Right kidney (tissue), 1 donor: ENCODE data around the gene ALKBH5.
A peak's percentile ranks its signal among the peaks of the same experiment; 100 is the strongest.
"Not testable (repeated sequence)": the region's sequence is repeated elsewhere in the genome, so short reads cannot be mapped to it uniquely, and the experiment has no call there.

Experiments
- DNase-seq: peaks from one replicate; pipeline ENCODE4 v3.0.0-alpha.2; 2016

Gene ALKBH5

GRCh38 chr17:18185391-18185790, 1.8 kb downstream of the ALKBH5 start:
- no peak for DNase-seq

DNA sequence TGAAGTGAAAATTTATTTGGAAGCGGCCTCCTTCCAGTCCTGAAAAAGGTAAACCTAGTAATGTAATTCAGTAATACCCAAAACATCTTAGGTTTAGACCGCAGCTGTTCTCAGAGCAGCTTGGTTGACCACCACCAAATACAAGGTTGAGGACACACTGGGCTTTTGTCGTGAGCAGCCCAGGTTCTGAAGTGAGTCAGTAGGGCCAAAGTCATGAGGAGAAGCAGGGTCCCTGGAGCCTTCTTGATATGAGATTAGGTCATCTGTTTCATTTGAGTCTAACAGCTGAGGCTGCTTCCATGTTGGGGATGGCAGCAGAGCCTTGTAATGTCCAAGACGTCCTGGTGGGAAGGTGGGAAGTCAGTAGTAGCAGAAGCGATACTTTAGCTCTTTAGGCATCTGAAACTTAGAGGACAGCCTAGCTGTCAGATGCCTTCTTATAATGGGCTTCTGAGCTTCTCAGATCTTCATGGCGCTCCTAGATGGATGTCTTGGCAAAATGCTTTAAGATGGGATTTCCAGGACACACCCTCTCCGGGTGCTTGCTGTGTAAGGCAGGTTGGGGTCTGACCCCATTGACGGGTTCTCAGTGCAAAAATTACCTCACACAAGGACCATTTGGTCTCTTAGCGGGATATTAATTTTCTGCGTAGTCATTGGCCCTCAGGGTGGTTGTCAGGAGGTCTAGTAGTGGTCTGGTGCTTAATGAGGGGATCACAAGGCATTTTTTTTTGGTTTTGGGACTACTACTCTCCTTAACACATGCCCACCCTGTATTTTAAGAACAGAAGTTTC, 2.4 kb downstream of the ALKBH5 start:
- no peak for DNase-seq

- no peak for DNase-seq
Observed at GRCh38 chr17:18186627-18186982, 3.0 kb downstream of the ALKBH5 start.

DNA sequence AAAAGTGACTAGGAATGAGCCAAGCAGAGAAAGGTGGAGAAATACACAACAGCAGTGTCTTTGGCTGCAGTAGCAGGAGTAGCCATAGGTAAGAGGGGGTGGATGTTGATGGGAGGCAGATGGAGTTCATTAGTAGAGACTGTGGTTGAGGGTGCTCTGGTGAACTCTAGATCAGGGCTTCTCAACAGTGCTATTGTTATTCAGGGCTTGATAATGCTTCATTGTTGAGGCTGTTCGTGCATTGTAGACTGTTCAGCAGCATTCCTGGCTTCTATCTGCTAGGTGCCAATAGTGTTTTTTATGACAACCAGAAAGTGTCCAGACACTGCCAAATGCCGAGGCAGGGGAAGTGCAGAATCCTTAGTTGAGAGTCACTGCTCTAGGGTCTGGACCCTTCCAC, 3.6 kb downstream of the ALKBH5 start:
- DNase-seq, result no peak

- no peak for DNase-seq
Observed at GRCh38 chr17:18187821-18188761, 4.5 kb downstream of the ALKBH5 start.

DNA sequence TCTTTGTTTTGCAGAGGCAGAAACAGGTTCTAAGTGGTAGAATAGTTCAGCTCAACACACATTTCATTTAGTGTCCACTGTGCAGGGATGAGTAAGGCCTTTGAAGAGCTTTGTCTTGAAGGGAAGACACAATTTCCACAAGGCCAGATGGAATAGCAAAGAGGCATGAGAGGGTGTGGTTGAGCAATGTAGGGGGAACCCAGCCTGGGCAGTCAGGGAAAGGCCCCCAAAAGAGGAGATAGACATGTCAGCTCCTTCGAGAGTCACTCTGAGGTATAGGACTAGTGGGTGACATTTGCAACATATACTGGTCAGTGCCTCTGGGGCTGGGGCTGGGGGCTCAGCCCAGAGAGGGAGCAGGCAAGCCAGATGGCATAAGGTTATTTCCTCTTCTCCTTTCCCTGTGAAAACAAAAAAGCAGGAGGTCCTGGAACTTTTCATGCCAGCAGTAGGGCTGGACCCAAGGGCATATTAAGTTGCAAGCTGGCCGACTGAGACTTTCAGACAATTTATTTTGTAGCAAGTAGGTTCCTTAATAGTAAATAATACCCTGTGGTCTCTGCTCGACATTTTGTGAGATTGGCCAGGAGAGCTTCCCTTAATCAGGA, 7.1 kb downstream of the ALKBH5 start:
- no peak for DNase-seq

DNA sequence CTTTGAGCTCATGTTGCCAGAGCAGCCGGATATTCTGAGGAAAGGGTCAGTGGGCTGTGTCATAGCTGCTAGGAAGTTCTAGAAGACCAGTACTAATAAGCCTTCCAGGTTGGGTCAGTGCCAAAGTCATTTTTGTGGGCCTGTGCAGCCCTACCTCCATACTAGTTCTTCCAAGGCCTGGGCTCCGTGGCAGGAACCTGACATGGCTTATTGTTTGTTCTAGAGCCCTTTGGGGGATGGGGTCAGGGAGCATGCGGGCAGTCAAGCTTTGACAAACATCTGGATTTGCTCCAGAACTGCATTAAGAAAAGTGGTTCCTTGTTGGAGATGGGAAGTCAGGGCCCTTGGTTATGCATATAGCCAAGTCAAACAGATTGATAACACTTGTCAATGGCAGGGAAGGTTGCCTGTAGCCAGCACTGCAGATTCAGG, 7.6 kb downstream of the ALKBH5 start:
- DNase-seq, result no peak

DNA sequence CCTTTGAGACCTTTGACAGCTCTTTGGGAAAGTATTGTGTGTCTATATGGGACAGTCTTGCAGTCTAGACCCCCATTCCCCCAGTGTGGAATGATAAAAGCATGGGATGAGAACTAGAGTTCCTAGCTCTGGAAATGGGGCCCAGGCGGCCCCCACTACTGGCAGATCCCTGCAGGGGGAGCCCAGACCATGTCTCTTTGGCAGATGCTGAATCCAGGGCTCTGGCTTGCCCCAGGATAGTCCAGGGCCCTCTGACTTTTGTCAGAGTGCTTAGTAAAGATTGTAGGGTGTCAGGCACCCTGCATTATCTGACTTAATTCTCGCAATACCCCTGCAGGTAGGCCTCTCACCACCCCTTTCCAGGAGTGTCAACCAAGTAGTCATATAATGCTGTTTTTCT, 8.3 kb downstream of the ALKBH5 start:
- no peak for DNase-seq

GRCh38 chr17:18194394-18194793, 10.8 kb downstream of the ALKBH5 start:
- no peak for DNase-seq

GRCh38 chr17:18194804-18195203, 11.2 kb downstream of the ALKBH5 start:
- DNase-seq, result no peak

DNA sequence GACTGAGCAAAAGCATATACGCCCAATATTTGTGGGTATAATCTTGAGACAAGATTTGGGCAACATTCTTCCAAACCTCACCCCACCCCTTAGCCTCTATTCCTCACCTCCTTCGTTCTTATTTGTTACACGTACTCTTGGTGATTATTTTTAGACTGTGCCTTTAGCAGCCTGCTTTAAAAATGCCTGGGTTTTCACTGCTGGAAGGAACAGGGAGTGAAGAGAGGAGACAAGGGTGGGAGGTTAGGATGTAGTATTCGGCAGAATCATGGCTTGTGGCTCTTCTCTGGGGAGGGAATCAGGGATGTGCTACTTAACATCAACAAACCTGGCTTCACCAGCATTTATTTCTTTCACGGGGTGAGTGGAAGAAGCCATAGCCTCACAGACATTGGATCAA, 11.6 kb downstream of the ALKBH5 start:
- DNase-seq, result no peak

DNA sequence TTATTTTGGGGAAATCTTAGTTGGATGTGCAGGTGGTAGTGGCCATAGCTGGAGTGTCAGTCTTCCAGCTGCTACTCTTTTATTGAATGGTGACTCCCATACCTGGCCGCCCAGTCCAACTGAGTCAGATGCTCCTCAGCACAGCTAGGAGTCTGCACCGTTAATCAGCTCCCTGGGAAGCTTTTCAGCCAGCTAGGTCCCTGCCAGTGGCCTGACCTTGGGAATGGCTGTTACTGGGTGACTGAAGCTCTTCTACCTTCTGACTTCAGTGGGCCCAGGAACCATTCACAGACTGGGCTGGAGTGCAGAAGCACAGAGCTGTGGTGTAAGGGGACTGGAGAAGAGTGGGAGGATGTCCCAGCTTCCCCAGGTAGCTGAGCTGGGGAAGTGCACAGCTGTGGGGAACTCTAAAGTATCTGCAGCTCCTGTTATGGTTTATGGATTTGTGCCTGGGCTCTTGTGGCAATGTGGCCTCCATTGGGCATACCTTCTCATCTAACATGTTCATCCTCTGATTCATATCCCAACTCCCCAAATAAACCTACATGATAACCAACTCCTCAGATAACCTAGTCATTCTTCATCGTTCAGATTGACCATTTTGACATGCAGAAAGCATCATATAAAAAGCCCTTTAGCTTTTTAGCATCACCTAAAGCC, 14.0 kb downstream of the ALKBH5 start:
- DNase-seq, result no peak

DNA sequence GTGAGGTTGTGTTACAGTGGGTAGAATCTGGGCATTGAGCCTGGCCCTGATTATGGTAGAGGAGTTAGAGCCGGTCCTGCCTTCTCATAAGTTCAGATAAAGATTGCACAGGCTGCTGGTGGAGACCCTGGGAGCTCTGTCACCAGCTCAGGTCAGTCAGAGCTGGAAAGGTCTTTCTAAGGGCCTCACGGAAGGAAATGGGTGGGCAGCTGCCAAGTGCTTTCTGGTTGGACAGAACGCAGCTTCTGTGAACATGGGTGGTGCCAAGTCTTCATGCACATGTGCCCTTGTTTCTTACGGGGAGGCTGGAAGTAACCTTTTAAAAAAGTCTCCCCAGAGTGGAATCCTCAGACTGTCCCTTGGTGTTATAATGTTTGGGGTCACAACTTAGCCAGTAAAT, 14.9 kb downstream of the ALKBH5 start:
- DNase-seq, result no peak

- DNase-seq, result no peak
Observed at GRCh38 chr17:18201108-18201507, 17.5 kb downstream of the ALKBH5 start.

- DNase-seq, result no peak
Observed at GRCh38 chr17:18203308-18203707, 19.7 kb downstream of the ALKBH5 start.

- no peak for DNase-seq
Observed at GRCh38 chr17:18205861-18206260, 22.2 kb downstream of the ALKBH5 start.

DNA sequence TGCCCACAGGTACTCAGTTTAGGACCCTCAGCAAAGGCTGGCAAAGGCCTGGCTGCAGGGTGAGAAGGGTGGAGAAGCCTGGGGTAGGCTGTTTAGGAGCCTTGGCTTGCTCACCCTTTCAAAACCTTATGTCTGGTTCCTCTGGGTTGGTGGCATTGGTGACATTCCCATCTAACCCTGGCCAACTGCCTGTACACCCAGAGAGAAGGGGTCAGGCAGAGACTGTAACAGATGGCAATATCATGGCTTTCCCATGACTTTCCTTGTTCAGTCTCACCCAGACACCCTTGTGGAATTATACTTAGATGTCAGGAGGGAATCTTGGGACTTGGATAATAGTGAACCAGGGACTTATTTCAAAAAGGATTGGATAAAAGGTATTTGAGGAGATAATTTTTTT, 23.3 kb downstream of the ALKBH5 start:
- DNase-seq, result no peak

DNA sequence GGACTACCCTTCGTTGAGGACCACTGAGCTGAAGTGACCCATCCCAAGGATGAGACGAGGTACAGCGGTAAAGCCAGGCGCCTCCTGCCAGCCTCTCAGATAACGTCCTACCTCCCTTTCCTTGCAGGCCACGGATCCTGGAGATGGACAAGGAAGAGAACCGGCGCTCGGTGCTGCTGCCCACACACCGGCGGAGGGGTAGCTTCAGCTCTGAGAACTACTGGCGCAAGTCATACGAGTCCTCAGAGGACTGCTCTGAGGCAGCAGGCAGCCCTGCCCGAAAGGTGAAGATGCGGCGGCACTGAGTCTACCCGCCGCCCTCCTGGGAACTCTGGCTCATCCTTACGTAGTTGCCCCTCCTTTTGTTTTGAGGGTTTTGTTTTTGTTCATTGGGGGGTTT, 24.5 kb downstream of the ALKBH5 start:
- DNase-seq, result no peak

DNA sequence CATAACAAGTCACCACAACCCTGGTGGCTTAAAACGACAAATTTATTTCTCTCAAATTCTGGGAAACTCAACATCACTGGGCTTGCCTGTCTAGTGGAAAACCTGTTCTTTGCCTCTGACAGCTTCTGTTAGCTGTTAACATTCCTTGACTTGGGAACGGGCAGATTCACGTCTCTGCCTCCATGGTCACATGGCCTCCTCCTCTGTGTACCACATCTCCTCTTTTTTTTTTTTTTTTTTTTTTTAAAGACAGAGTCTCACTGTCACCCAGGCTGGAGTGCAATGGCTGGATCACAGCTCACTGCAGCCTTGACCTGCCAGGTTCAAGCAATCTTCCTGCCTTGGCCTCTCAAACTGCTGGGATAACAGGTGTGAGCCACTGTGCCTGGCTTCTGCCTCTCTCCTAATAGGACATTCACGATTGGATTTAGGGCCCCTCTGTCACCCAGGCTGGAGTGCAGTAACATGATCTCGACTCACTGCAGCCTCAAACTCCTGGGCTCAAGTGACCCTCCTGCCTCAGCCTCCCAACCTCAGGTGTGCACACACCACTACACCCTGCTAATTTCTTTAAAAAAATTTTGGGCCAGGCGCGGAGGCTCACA, 30.1 kb downstream of the ALKBH5 start:
- no peak for DNase-seq

DNA sequence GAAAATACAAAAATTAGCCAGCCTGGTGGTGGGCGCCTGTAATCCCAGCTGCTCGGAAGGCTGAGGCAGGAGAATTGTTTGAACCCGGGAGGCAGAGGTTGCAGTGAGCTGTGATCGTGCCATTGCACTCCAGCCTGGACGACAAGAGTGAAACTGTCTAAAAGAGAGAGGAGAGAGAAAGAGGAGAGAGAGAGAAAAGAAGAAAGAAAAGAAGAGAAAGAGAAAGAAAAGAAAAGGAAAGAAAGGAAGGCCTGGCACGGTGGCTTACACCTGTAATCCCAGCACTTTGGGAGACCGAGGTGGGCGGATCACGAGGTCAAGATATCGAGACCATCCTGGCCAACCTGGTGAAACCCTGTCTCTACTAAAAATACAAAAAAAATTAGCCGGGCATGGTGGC, 33.3 kb downstream of the ALKBH5 start:
- not testable (repeated sequence) for DNase-seq

DNA sequence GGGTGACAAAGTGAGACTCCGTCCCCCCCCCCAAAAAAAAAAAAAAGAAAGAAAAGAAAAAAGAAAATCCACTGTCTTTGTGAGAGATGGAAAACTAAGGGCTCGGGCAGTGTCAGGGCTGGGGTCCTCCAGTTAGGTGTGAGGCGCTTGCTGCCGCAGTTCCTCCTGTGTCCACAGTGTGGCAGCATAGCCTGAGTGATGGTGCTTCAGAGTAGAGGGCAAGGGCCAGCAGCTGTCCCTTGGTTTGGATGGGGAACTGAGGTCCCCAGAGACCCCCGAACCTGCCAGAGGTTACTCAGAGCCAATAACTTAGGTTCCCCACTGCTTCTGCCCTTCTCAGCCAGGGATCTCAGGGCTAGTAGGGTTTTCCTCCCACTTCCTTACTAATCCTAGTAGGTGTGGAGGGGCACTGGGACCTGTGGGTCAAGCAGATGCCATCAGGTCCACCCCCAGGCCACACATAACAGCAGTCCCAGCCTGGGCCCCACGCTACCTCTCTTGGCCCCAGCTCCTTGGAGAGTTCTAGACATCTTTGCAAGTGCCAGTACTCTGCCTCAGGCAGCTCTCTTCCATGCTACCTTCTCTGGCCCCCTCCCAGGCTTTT, 33.9 kb downstream of the ALKBH5 start:
- peak; percentile 53 for DNase-seq
